Upper lobe of left lung (tissue), 4 donors: Measurements from ENCODE around the gene KNDC1.

Source experiments
- CTCF ChIP-seq, 6 experiments: fragments of 450-650 bp in 4 of 6; fragments of 200-600 bp in 2 of 6; sonication (generic) in 2 of 6; IDR thresholded peaks; one replicate each; pipeline ENCODE4 v1.5.1; 2016 to 2019; ENCODE audit warnings: antibody characterized with exemption in 6 of 6
- EP300 ChIP-seq, 4 donors: sonication (generic); formaldehyde crosslinking; IDR thresholded peaks; one replicate each; pipeline ENCODE4 v1.5.1; 2017; ENCODE audit warnings: antibody characterized with exemption in 4 of 4, control low read depth in 2 of 4

GRCh38 chr10:133206356-133207040, 46.5 kb downstream of the KNDC1 start:
- TF ChIP-seq CTCF (IDR thresholded peaks at IDR 0.05) (no peak), EP300 (IDR thresholded peaks at IDR 0.05) (no peak)
